ENCODE data around the gene GLIS1. TPM values are rescaled to one million over a fixed set of nuclear protein-coding genes. Genes with fewer than 3 reads are reported as not detected.

GLIS1 gene
- total and polyA plus RNA-seq, 2 experiments from 2014 or later = 0.22 to 0.61 TPM

GRCh38 chr1:53691326-53691725, 47.6 kb downstream of the GLIS1 start:
- Histone ChIP-seq H3K79me2 (ENCODE audit: insufficient read depth) (no peaks in the 10 kb centered on the region), H3K9me3 (ENCODE audit: low read depth) (no peaks in the 10 kb centered on the region), H3K9me2 (ENCODE audit: insufficient read depth) (no peaks in the 10 kb centered on the region), H3K9ac (no peak overlapping the region), H3K4me3 (no peak overlapping the region), H3K4me1 (ENCODE audit: insufficient read depth) (no peaks in the 10 kb centered on the region), H3K27me3 (replicated peaks; ENCODE audit: insufficient read depth) (peaks cover 5% of the 10 kb centered on the region; the same call in 1 of the 2 replicates), H2AFZ (no peak overlapping the region), H3K4me2 (ENCODE audit: unreplicated experiment) (no peak overlapping the region), H4K20me1 (ENCODE audit: insufficient read depth) (no peaks in the 10 kb centered on the region), H3K36me3 (ENCODE audit: low read depth) (no peaks in the 10 kb centered on the region), H3F3A (ENCODE audit: insufficient read depth) (no peaks in the 10 kb centered on the region), H3K27ac (no peak overlapping the region)
- in situ Hi-C loops (cut with MboI) = no loop called here
- TF ChIP-seq EZH2 (IDR thresholded peaks at IDR 0.05; ENCODE audit: insufficient read depth, poor library complexity, severe bottlenecking) (no peak), EZH2phosphoT487 (IDR thresholded peaks at IDR 0.05; ENCODE audit: insufficient read depth, low read depth) (no peak)
- WGBS, 2 experiments (ENCODE audit: low coverage in 1 of 2, low lambda C conversion rate in 2 of 2, missing lambda C conversion rate in 2 of 2) = 89 to 92% methylated on average over 7 of the region's 7 CpGs
- DNase-seq = no peak

- DNase-seq = no peak
- H3K79me2 ChIP-seq (ENCODE audit: insufficient read depth) = no peaks in the 10 kb centered on the region
- no peaks in the 10 kb centered on the region for H3F3A ChIP-seq (ENCODE audit: insufficient read depth)
- H3K4me2 ChIP-seq (ENCODE audit: unreplicated experiment) = no peak overlapping the region
- H3K36me3 ChIP-seq (ENCODE audit: low read depth) = no peaks in the 10 kb centered on the region
- 76 to 77% methylated on average over 11 of the region's 11 CpGs for WGBS, 2 experiments (ENCODE audit: low coverage in 1 of 2, low lambda C conversion rate in 2 of 2, missing lambda C conversion rate in 2 of 2)
- H3K9me3 ChIP-seq (ENCODE audit: low read depth) = no peaks in the 10 kb centered on the region
- H3K27me3 ChIP-seq (replicated peaks; ENCODE audit: insufficient read depth) = peaks cover 10% of the 10 kb centered on the region
- in situ Hi-C loops (cut with MboI) = no loop called here
- H2AFZ ChIP-seq = no peak overlapping the region
- H3K4me3 ChIP-seq = no peak overlapping the region
- no peak overlapping the region for H3K27ac ChIP-seq
- no peaks in the 10 kb centered on the region for H3K4me1 ChIP-seq (ENCODE audit: insufficient read depth)
- no peak overlapping the region for H3K9ac ChIP-seq
- H4K20me1 ChIP-seq (ENCODE audit: insufficient read depth) = no peaks in the 10 kb centered on the region
- TF ChIP-seq EZH2phosphoT487 (IDR thresholded peaks at IDR 0.05; ENCODE audit: insufficient read depth, low read depth) = no peak
- TF ChIP-seq EZH2 (IDR thresholded peaks at IDR 0.05; ENCODE audit: insufficient read depth, poor library complexity, severe bottlenecking) = no peak
- no peaks in the 10 kb centered on the region for H3K9me2 ChIP-seq (ENCODE audit: insufficient read depth)
Observed at GRCh38 chr1:53690411-53690810, 48.6 kb downstream of the GLIS1 start.

GRCh38 chr1:53689736-53690326, 49.1 kb downstream of the GLIS1 start:
- Histone ChIP-seq H4K20me1 (ENCODE audit: insufficient read depth) (no peaks in the 10 kb centered on the region), H3K36me3 (ENCODE audit: low read depth) (no peaks in the 10 kb centered on the region), H3K27me3 (replicated peaks; ENCODE audit: insufficient read depth) (peaks cover 10% of the 10 kb centered on the region), H3K4me2 (ENCODE audit: unreplicated experiment) (no peak overlapping the region), H3K9me3 (ENCODE audit: low read depth) (no peaks in the 10 kb centered on the region), H3K9me2 (ENCODE audit: insufficient read depth) (no peaks in the 10 kb centered on the region), H3K9ac (no peak overlapping the region), H2AFZ (no peak overlapping the region), H3K4me3 (no peak overlapping the region), H3K27ac (no peak overlapping the region), H3K79me2 (ENCODE audit: insufficient read depth) (no peaks in the 10 kb centered on the region), H3F3A (ENCODE audit: insufficient read depth) (no peaks in the 10 kb centered on the region), H3K4me1 (ENCODE audit: insufficient read depth) (no peaks in the 10 kb centered on the region)
- 88 to 89% methylated on average over 12 of the region's 12 CpGs for WGBS, 2 experiments (ENCODE audit: low coverage in 1 of 2, low lambda C conversion rate in 2 of 2, missing lambda C conversion rate in 2 of 2)
- in situ Hi-C loops (cut with MboI) = no loop called here
- TF ChIP-seq EZH2phosphoT487 (IDR thresholded peaks at IDR 0.05; ENCODE audit: insufficient read depth, low read depth) = no peak
- no peak for TF ChIP-seq EZH2 (IDR thresholded peaks at IDR 0.05; ENCODE audit: insufficient read depth, poor library complexity, severe bottlenecking)
- DNase-seq = no peak

GRCh38 chr1:53689223-53689622, 49.7 kb downstream of the GLIS1 start:
- peaks cover 10% of the 10 kb centered on the region for H3K27me3 ChIP-seq (replicated peaks; ENCODE audit: insufficient read depth)
- no peaks in the 10 kb centered on the region for H4K20me1 ChIP-seq (ENCODE audit: insufficient read depth)
- no peak for DNase-seq
- no peak overlapping the region for H3K9ac ChIP-seq
- no peaks in the 10 kb centered on the region for H3K79me2 ChIP-seq (ENCODE audit: insufficient read depth)
- no peak overlapping the region for H3K4me3 ChIP-seq
- H3F3A ChIP-seq (ENCODE audit: insufficient read depth) = no peaks in the 10 kb centered on the region
- H3K36me3 ChIP-seq (ENCODE audit: low read depth) = no peaks in the 10 kb centered on the region
- no peaks in the 10 kb centered on the region for H3K9me2 ChIP-seq (ENCODE audit: insufficient read depth)
- H3K9me3 ChIP-seq (ENCODE audit: low read depth) = no peaks in the 10 kb centered on the region
- no peak overlapping the region for H2AFZ ChIP-seq
- H3K27ac ChIP-seq = no peak overlapping the region
- 78 to 81% methylated on average over 4 of the region's 4 CpGs for WGBS, 2 experiments (ENCODE audit: low coverage in 1 of 2, low lambda C conversion rate in 2 of 2, missing lambda C conversion rate in 2 of 2)
- in situ Hi-C loops (cut with MboI) = no loop called here
- TF ChIP-seq EZH2 (IDR thresholded peaks at IDR 0.05; ENCODE audit: insufficient read depth, poor library complexity, severe bottlenecking) (no peak), EZH2phosphoT487 (IDR thresholded peaks at IDR 0.05; ENCODE audit: insufficient read depth, low read depth) (no peak)
- no peak overlapping the region for H3K4me2 ChIP-seq (ENCODE audit: unreplicated experiment)
- no peaks in the 10 kb centered on the region for H3K4me1 ChIP-seq (ENCODE audit: insufficient read depth)

Data from GM23248 (cell line).